CD4-positive, alpha-beta T cell (primary cell): ENCODE data around the gene TBPL2. TPM values are rescaled to one million over a fixed set of nuclear protein-coding genes. Genes with fewer than 3 reads are reported as not detected.

Experiments used
- ATAC-seq: fragments of 200-7000 bp; cut with Tn5 transposase; one replicate; pipeline ENCODE4 v1.10.0; 2022; ENCODE audit warnings: mild to moderate bottlenecking; ENCODE audit not compliant: poor library complexity
- CTCF ChIA-PET: fragments of 350-600 bp; sonication (Branson Sonifier 250); formaldehyde crosslinking; loops from one replicate; lab custom pipeline; 2021; ENCODE audit warnings: antibody characterized with exemption, inconsistent platforms; lab: Charles Lee
- POLR2A ChIA-PET: fragments of 350-600 bp; sonication (Branson Sonifier 250); formaldehyde crosslinking; loops from one replicate; lab custom pipeline; 2021; ENCODE audit warnings: antibody characterized with exemption, inconsistent platforms; lab: Charles Lee
- DNase-seq, 14 experiments: peaks; one replicate each; pipeline ENCODE4 v3.0.0-alpha.2; 2013 to 2020; ENCODE audit warnings: mixed read lengths in 2 of 14
- H3K27ac ChIP-seq, 2 donors: one replicate each; pipeline versions ENCODE4 v1.5.1 to v1.7.0; 2013; ENCODE audit warnings: low read length in 2 of 2, low read depth in 1 of 2, mild to moderate bottlenecking in 1 of 2
- H3K27me3 ChIP-seq, 2 experiments: 1 replicate in 1 of 2; 2 replicates in 1 of 2; pipeline versions ENCODE4 v1.6.1 to v1.7.0; 2013; ENCODE audit warnings: low read length in 2 of 2, control low read depth in 1 of 2, mild to moderate bottlenecking in 1 of 2, moderate library complexity in 1 of 2; ENCODE audit not compliant: insufficient read depth in 2 of 2, control insufficient read depth in 1 of 2
- H3K36me3 ChIP-seq: one replicate; pipeline ENCODE4 v1.6.1; 2013; ENCODE audit warnings: low read length, control low read depth; ENCODE audit not compliant: insufficient read depth
- H3K4me1 ChIP-seq: one replicate; pipeline ENCODE4 v1.6.1; 2013; ENCODE audit warnings: low read length, control low read depth; ENCODE audit not compliant: insufficient read depth
- H3K4me3 ChIP-seq: one replicate; pipeline ENCODE4 v1.5.1; 2013; ENCODE audit warnings: mild to moderate bottlenecking, low read length, moderate library complexity
- H3K9me3 ChIP-seq, 2 experiments: 1 replicate in 1 of 2; 2 replicates in 1 of 2; pipeline versions ENCODE4 v1.6.1 to v1.7.0; 2013; ENCODE audit warnings: low read length in 2 of 2, mild to moderate bottlenecking in 2 of 2, control low read depth in 1 of 2, moderate library complexity in 1 of 2; ENCODE audit not compliant: control insufficient read depth in 1 of 2, insufficient read depth in 1 of 2
- H3K27ac Mint-ChIP-seq: one replicate; pipeline ENCODE4 v1.8.0; 2020; ENCODE audit warnings: mixed read lengths
- H3K27me3 Mint-ChIP-seq: one replicate; pipeline ENCODE4 v1.8.0; 2021; ENCODE audit warnings: mixed read lengths
- H3K36me3 Mint-ChIP-seq: one replicate; pipeline ENCODE4 v1.8.0; 2021; ENCODE audit warnings: low read depth, mixed read lengths
- H3K4me1 Mint-ChIP-seq: one replicate; pipeline ENCODE4 v1.8.0; 2021; ENCODE audit warnings: low read depth, mixed read lengths
- H3K4me3 Mint-ChIP-seq: one replicate; pipeline ENCODE4 v1.8.0; 2020; ENCODE audit warnings: mild to moderate bottlenecking, mixed read lengths
- H3K9me3 Mint-ChIP-seq: one replicate; pipeline ENCODE4 v1.8.0; 2020; ENCODE audit warnings: mixed read lengths
- CTCF ChIP-seq: fragments of 200-600 bp; IDR thresholded peaks from one replicate; pipeline ENCODE4 v1.8.0; 2022; ENCODE audit warnings: antibody characterized with exemption, mild to moderate bottlenecking
- intact Hi-C, 2 experiments: fragments of 100-400 bp; cut with DNase I in 1 of 2; cut with micrococcal nuclease in 1 of 2; formaldehyde crosslinking; loops; one replicate each; pipeline versions ENCODE4 v1.15.1 to v1.9.0; 2023 to 2025; cut with DNase I, micrococcal nuclease
- total RNA-seq, 174 experiments: library from RNA in 2 of 174; stranded (reverse) in 2 of 174; gene quantifications; one replicate each; pipeline ENCODE4 v1.2.3 and lab custom pipeline; 2021 to 2026

The TBPL2 gene
- total RNA-seq, 2 experiments from 2014 or later: not detected

- no peak for TF ChIP-seq CTCF
- Histone ChIP-seq H3K36me3 (peaks cover 52% of the 10 kb centered on the region), H3K27me3 (no peaks in the 10 kb centered on the region), H3K9me3 (no peaks in the 10 kb centered on the region), H3K27ac (no peak overlapping the region), H3K4me1 (peaks cover 11% of the 10 kb centered on the region), H3K4me3 (no peak overlapping the region)
- POLR2A ChIA-PET: no interaction called here
- Mint-ChIP-seq H3K27me3 (no peaks in the 10 kb centered on the region), H3K9me3 (no peaks in the 10 kb centered on the region), H3K27ac (no peak overlapping the region), H3K4me1 (peaks cover 17% of the 10 kb centered on the region), H3K36me3 (peaks cover 77% of the 10 kb centered on the region), H3K4me3 (no peak overlapping the region)
- DNase-seq: no peak
- intact Hi-C loops: no loop called here
- CTCF ChIA-PET: no interaction called here
- ATAC-seq: no peak
These were observed 51.1 kb downstream of the TBPL2 start for GRCh38 chr14:55389330-55389729.

DNA sequence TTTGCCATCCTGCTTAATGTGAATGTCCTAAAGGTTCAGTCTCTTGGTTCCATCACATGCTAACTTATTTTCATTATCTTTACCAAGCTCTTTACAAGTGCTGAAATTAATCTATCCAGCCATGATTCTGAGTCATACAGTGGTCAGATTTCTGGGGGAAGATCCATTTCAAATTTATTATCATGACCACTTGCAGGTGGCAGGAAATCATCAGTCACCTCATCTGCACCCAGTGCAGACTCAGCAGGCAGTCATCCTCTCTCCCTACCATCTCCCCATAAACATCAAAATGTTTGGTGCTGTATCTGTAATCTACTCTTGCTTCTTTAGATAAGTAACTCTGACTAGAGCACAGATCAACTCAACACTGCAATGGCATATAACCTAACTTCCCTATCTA is 52.3 kb downstream of the TBPL2 start:
- no peaks in the 10 kb centered on the region for H3K9me3 ChIP-seq
- H3K27me3 ChIP-seq: no peaks in the 10 kb centered on the region
- CTCF ChIA-PET: no interaction called here
- no peak overlapping the region for H3K27ac ChIP-seq
- peaks cover 85% of the 10 kb centered on the region for H3K36me3 Mint-ChIP-seq
- peaks cover 17% of the 10 kb centered on the region for H3K4me1 Mint-ChIP-seq
- TF ChIP-seq CTCF: no peak
- peaks cover 11% of the 10 kb centered on the region for H3K4me1 ChIP-seq
- intact Hi-C loops: no loop called here
- H3K36me3 ChIP-seq: peaks cover 57% of the 10 kb centered on the region
- H3K4me3 ChIP-seq: no peak overlapping the region
- ATAC-seq: no peak
- H3K4me3 Mint-ChIP-seq: no peak overlapping the region
- POLR2A ChIA-PET: no interaction called here
- no peak for DNase-seq
- H3K9me3 Mint-ChIP-seq: no peaks in the 10 kb centered on the region
- no peak overlapping the region for H3K27ac Mint-ChIP-seq
- no peaks in the 10 kb centered on the region for H3K27me3 Mint-ChIP-seq

DNA sequence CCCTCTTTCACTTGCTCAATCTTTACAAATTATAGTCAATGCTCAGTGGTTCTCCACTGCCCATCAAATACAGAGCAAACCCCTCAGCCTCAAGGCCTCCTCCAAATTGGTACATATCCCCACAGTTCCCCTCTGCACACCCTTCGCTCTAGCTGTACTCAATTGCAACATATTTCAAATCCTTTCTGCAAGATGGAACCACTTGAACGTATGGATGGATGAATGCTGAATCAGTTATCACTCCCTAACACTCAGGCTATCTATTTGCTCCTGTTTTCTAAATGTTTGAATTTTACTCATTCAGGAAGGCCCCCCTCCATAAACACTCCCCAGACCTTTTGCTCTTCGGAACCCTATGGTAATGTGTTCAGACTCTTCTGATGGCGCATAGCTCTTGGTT is 53.3 kb downstream of the TBPL2 start:
- CTCF ChIA-PET: no interaction called here
- Histone ChIP-seq H3K36me3 (peaks cover 57% of the 10 kb centered on the region), H3K4me3 (no peak overlapping the region), H3K4me1 (peaks cover 11% of the 10 kb centered on the region), H3K27me3 (no peaks in the 10 kb centered on the region), H3K27ac (peak overlapping the region in 1 of 2 donors; percentile 77), H3K9me3 (no peaks in the 10 kb centered on the region)
- peak overlapping the region; percentile 80 for H3K27ac Mint-ChIP-seq
- TF ChIP-seq CTCF: no peak
- no peaks in the 10 kb centered on the region for H3K9me3 Mint-ChIP-seq
- no peak overlapping the region for H3K4me3 Mint-ChIP-seq
- peaks cover 17% of the 10 kb centered on the region for H3K4me1 Mint-ChIP-seq
- DNase-seq (no peak), ATAC-seq (no peak)
- POLR2A ChIA-PET: no interaction called here
- intact Hi-C loops: no loop called here
- peaks cover 84% of the 10 kb centered on the region for H3K36me3 Mint-ChIP-seq
- H3K27me3 Mint-ChIP-seq: no peaks in the 10 kb centered on the region
